GM12878 (cell line): ENCODE data around the gene EIF3A. TPM values are rescaled to one million over a fixed set of nuclear protein-coding genes. Genes with fewer than 3 reads are reported as not detected.

Source experiments
- ATF7 ChIP-seq: fragments of 450-650 bp; IDR thresholded peaks from 2 replicates; pipeline ENCODE4 v1.6.1; 2016; ENCODE audit warnings: low read depth, mild to moderate bottlenecking
- BCL11A ChIP-seq: IDR thresholded peaks from 2 replicates; pipeline ENCODE4 v1.6.1; 2011; ENCODE audit warnings: low read depth, low read length
- EGR1 ChIP-seq, 2 experiments: IDR thresholded peaks; 1 replicate in 1 of 2; 2 replicates in 1 of 2; pipeline ENCODE4 v1.6.1; 2011 to 2012; ENCODE audit warnings: low read depth in 2 of 2, low read length in 2 of 2, borderline replicate concordance in 1 of 2, mild to moderate bottlenecking in 1 of 2, moderate library complexity in 1 of 2
- HDAC6 ChIP-seq: fragments of 200-600 bp; sonication (generic); IDR thresholded peaks from one replicate; pipeline ENCODE4 v1.8.0; 2017; ENCODE audit warnings: antibody characterized with exemption; ENCODE audit not compliant: unreplicated experiment
- HDGF ChIP-seq: fragments of 450-650 bp; IDR thresholded peaks from 2 replicates; pipeline ENCODE4 v1.6.1; 2016; ENCODE audit warnings: antibody characterized with exemption
- MEF2A ChIP-seq: IDR thresholded peaks from 2 replicates; pipeline ENCODE4 v1.6.1; 2011; ENCODE audit warnings: low read depth, mild to moderate bottlenecking, low read length, moderate library complexity; ENCODE audit not compliant: insufficient read depth
- MXI1 ChIP-seq: fragments of 150-350 bp; IDR thresholded peaks from 2 replicates; pipeline ENCODE4 v1.6.1; 2011; ENCODE audit warnings: low read depth, mild to moderate bottlenecking, inconsistent platforms, low read length, improper control_type of control experiment
- PML ChIP-seq: IDR thresholded peaks from 2 replicates; pipeline ENCODE4 v1.6.1; 2012; ENCODE audit warnings: low read length, inconsistent platforms
- POLR2A ChIP-seq: IDR thresholded peaks from 2 replicates; pipeline ENCODE4 v1.6.1; 2011; ENCODE audit warnings: low read depth, mild to moderate bottlenecking, low read length
- POLR2AphosphoS2 ChIP-seq: IDR thresholded peaks from 2 replicates; pipeline ENCODE4 v1.6.1; 2011; ENCODE audit warnings: low read depth, mild to moderate bottlenecking, low read length, improper control_type of control experiment, moderate library complexity
- RAD51 ChIP-seq: fragments of 450-650 bp; IDR thresholded peaks from 2 replicates; pipeline ENCODE4 v1.6.1; 2016; ENCODE audit warnings: moderate library complexity, mild to moderate bottlenecking, inconsistent platforms
- SUZ12 ChIP-seq: fragments of 200-600 bp; sonication (generic); IDR thresholded peaks from one replicate; pipeline ENCODE4 v1.6.1; 2018; ENCODE audit warnings: antibody characterized with exemption, mild to moderate bottlenecking; ENCODE audit not compliant: unreplicated experiment
- TCF12 ChIP-seq: IDR thresholded peaks from 2 replicates; pipeline ENCODE4 v1.6.1; 2011; ENCODE audit warnings: low read depth, mild to moderate bottlenecking, low read length
- WRNIP1 ChIP-seq: IDR thresholded peaks from 2 replicates; pipeline ENCODE4 v1.6.1; 2011; ENCODE audit warnings: low read depth, low read length, improper control_type of control experiment, borderline replicate concordance
- ZNF274 ChIP-seq: IDR thresholded peaks from one replicate; pipeline ENCODE4 v1.8.0; 2011; ENCODE audit not compliant: insufficient read length, insufficient read depth
- ZSCAN29 ChIP-seq: fragments of 450-650 bp; IDR thresholded peaks from 2 replicates; pipeline ENCODE4 v1.6.1; 2017; ENCODE audit warnings: mild to moderate bottlenecking, moderate library complexity
- ZZZ3 ChIP-seq: IDR thresholded peaks from 2 replicates; pipeline ENCODE4 v1.6.1; 2011; ENCODE audit warnings: low read depth; ENCODE audit not compliant: control insufficient read depth, insufficient read length
- polyA plus RNA-seq, 11 experiments: library from polyadenylated mRNA; depleted of rRNA in 4 of 11; unstranded in 6 of 11; stranded (reverse) in 5 of 11; fragments of >200 nt; fragmentation: Nextera tagmentation in 4 of 11; fragmentation: Illumina TruSeq in 1 of 11; extraction: Ambion mirVana in 4 of 11; extraction: Trizol in 1 of 11; gene quantifications; 1 replicate in 1 of 11; 2 replicates in 10 of 11; pipeline versions ENCODE4 v1.2.1 to v1.2.3, GENCODE V29; 2011 to 2016; ENCODE audit warnings: inconsistent platforms in 2 of 11, missing spikeins in 2 of 11, low read depth in 1 of 11
- total RNA-seq, 4 experiments: library from RNA; depleted of rRNA in 3 of 4; stranded (reverse); fragments of >200 nt in 3 of 4; fragmentation: Illumina TruSeq in 1 of 4; extraction: Trizol in 1 of 4; gene quantifications; 2 replicates each; pipeline versions ENCODE4 v1.2.1 to v1.2.3, GENCODE V29; 2013 to 2021
- TF ChIP-seq, protein P1 (sequence below): fragments of 450-650 bp; IDR thresholded peaks from 2 replicates; pipeline ENCODE4 v1.6.1; 2017; ENCODE audit warnings: low read depth, mild to moderate bottlenecking, moderate library complexity
- TF ChIP-seq, protein P2 (sequence below): fragments of 450-650 bp; formaldehyde crosslinking; IDR thresholded peaks from 2 replicates; pipeline ENCODE4 v1.4.0; 2020; ENCODE audit warnings: mild to moderate bottlenecking, moderate library complexity
- TF ChIP-seq, protein P3 (sequence below), 3 experiments: IDR thresholded peaks in 2 of 3; conservative IDR thresholded peaks in 1 of 3; 2 replicates each; pipeline ENCODE4 v1.5.1; 2011; ENCODE audit warnings: low read depth in 3 of 3, low read length in 3 of 3, mild to moderate bottlenecking in 3 of 3, control low read depth in 2 of 3, moderate library complexity in 2 of 3, inconsistent platforms in 1 of 3, mixed read lengths in 1 of 3; ENCODE audit not compliant: control insufficient read depth in 2 of 3, insufficient read depth in 1 of 3; ENCODE audit errors: extremely low read depth in 1 of 3
- TF ChIP-seq, protein P4 (sequence below): fragments of 450-650 bp; IDR thresholded peaks from 2 replicates; pipeline ENCODE4 v1.6.1; 2016; ENCODE audit warnings: mild to moderate bottlenecking

Gene EIF3A
- total and polyA plus RNA-seq, 10 of the 15 experiments (the other 5 are each of a cell fraction or from before 2014, with no cell fraction given), result 42.3 to 195 (median 96.3) TPM

DNA sequence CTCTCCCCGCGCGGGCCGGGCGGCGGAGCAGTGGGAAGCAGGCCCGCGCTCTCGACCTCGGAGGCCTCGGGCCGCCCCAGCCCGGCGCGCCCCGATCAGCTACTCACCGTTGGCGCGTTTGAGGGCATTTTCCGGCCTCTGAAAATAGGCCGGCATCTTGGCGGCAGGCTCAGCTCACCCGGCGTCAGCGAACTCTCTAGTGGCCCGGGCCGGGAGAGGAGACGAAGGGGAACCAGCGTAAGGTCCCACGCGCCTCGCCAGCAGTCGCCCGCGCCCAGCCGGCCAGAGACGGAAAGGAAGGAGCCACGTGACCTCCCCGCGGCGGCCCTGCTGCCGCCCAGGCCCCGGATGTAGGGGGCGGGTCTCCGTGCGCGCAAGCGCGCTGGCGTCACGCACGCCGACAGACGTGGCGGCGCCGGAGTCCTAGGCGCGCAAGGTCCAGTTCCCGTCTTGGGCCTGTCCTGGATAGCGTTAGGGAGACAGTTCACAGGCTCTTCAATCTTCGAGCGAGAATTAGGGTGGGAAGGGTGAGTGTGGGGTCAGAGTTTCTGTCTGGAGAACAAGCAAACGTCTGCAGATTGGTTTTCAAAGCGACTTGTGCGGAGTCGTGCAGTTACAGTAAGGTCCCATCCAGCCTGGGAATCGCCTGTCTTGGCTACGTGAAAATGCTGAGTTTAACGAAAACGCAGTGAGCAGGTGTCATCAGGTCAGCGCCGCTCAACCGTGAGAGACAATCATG lies at the start of gene EIF3A (continued):
- TF ChIP-seq, protein P1, sequence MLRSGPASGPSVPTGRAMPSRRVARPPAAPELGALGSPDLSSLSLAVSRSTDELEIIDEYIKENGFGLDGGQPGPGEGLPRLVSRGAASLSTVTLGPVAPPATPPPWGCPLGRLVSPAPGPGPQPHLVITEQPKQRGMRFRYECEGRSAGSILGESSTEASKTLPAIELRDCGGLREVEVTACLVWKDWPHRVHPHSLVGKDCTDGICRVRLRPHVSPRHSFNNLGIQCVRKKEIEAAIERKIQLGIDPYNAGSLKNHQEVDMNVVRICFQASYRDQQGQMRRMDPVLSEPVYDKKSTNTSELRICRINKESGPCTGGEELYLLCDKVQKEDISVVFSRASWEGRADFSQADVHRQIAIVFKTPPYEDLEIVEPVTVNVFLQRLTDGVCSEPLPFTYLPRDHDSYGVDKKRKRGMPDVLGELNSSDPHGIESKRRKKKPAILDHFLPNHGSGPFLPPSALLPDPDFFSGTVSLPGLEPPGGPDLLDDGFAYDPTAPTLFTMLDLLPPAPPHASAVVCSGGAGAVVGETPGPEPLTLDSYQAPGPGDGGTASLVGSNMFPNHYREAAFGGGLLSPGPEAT, result peak; percentile 66; the same call in 1 of the 2 replicates
- TF ChIP-seq ATF7 (peak; percentile 41; the same call in 1 of the 2 replicates), HDGF (no peak), POLR2A (peak; percentile 93), ZNF274 (no peak), SUZ12 (no peak), ZSCAN29 (no peak), RAD51 (peak; percentile 89), MEF2A (no peak), HDAC6 (peak; percentile 24), MXI1 (peak; percentile 78), PML (peak; percentile 88), POLR2AphosphoS2 (peak; percentile 88), TCF12 (peak; percentile 71), EGR1 (IDR thresholded peaks at IDR 0.05; ENCODE audit: borderline replicate concordance in 1 of 2, low read depth in 2 of 2, low read length in 2 of 2) (peak in 1 of 2 experiments; percentile 93; a peak in 1 of 3 replicates), BCL11A (no peak), ZZZ3 (no peak), WRNIP1 (no peak)
- TF ChIP-seq, protein P2, sequence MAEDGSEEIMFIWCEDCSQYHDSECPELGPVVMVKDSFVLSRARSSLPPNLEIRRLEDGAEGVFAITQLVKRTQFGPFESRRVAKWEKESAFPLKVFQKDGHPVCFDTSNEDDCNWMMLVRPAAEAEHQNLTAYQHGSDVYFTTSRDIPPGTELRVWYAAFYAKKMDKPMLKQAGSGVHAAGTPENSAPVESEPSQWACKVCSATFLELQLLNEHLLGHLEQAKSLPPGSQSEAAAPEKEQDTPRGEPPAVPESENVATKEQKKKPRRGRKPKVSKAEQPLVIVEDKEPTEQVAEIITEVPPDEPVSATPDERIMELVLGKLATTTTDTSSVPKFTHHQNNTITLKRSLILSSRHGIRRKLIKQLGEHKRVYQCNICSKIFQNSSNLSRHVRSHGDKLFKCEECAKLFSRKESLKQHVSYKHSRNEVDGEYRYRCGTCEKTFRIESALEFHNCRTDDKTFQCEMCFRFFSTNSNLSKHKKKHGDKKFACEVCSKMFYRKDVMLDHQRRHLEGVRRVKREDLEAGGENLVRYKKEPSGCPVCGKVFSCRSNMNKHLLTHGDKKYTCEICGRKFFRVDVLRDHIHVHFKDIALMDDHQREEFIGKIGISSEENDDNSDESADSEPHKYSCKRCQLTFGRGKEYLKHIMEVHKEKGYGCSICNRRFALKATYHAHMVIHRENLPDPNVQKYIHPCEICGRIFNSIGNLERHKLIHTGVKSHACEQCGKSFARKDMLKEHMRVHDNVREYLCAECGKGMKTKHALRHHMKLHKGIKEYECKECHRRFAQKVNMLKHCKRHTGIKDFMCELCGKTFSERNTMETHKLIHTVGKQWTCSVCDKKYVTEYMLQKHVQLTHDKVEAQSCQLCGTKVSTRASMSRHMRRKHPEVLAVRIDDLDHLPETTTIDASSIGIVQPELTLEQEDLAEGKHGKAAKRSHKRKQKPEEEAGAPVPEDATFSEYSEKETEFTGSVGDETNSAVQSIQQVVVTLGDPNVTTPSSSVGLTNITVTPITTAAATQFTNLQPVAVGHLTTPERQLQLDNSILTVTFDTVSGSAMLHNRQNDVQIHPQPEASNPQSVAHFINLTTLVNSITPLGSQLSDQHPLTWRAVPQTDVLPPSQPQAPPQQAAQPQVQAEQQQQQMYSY (CRISPR knock-in tag), result peak; percentile 22; the same call in 1 of the 2 replicates
- TF ChIP-seq, protein P3, sequence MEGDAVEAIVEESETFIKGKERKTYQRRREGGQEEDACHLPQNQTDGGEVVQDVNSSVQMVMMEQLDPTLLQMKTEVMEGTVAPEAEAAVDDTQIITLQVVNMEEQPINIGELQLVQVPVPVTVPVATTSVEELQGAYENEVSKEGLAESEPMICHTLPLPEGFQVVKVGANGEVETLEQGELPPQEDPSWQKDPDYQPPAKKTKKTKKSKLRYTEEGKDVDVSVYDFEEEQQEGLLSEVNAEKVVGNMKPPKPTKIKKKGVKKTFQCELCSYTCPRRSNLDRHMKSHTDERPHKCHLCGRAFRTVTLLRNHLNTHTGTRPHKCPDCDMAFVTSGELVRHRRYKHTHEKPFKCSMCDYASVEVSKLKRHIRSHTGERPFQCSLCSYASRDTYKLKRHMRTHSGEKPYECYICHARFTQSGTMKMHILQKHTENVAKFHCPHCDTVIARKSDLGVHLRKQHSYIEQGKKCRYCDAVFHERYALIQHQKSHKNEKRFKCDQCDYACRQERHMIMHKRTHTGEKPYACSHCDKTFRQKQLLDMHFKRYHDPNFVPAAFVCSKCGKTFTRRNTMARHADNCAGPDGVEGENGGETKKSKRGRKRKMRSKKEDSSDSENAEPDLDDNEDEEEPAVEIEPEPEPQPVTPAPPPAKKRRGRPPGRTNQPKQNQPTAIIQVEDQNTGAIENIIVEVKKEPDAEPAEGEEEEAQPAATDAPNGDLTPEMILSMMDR (IDR thresholded peaks at IDR 0.05 in 2 of 3, conservative IDR thresholded peaks at IDR 0.05 in 1 of 3; ENCODE audit: control insufficient read depth in 2 of 3, extremely low read depth in 1 of 3, insufficient read depth in 1 of 3, low read depth in 3 of 3, low read length in 3 of 3), result no peak
- TF ChIP-seq, protein P4, sequence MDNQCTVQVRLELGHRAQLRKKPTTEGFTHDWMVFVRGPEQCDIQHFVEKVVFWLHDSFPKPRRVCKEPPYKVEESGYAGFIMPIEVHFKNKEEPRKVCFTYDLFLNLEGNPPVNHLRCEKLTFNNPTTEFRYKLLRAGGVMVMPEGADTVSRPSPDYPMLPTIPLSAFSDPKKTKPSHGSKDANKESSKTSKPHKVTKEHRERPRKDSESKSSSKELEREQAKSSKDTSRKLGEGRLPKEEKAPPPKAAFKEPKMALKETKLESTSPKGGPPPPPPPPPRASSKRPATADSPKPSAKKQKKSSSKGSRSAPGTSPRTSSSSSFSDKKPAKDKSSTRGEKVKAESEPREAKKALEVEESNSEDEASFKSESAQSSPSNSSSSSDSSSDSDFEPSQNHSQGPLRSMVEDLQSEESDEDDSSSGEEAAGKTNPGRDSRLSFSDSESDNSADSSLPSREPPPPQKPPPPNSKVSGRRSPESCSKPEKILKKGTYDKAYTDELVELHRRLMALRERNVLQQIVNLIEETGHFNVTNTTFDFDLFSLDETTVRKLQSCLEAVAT, result peak; percentile 14
